A549 (cell line): Measurements from ENCODE around the gene PHLDA1.

Source experiments
- ESRRA ChIP-seq: fragments of 150-350 bp; IDR thresholded peaks from 2 replicates; pipeline ENCODE4 v1.6.1; 2014; ENCODE audit warnings: mild to moderate bottlenecking, low read length, borderline replicate concordance
- JUNB ChIP-seq: fragments of >200 bp; sonication (Bioruptor Twin); formaldehyde crosslinking; IDR thresholded peaks from 2 replicates; pipeline ENCODE4 v1.6.1; 2016
- POLR2A ChIP-seq: IDR thresholded peaks from 2 replicates; pipeline ENCODE4 v1.6.1; 2012; ENCODE audit warnings: mild to moderate bottlenecking, low read length
- TF ChIP-seq, protein P1 (sequence below): fragments of >200 bp; sonication (Bioruptor Twin); formaldehyde crosslinking; IDR thresholded peaks from 3 replicates; pipeline ENCODE4 v1.5.1; 2016

DNA sequence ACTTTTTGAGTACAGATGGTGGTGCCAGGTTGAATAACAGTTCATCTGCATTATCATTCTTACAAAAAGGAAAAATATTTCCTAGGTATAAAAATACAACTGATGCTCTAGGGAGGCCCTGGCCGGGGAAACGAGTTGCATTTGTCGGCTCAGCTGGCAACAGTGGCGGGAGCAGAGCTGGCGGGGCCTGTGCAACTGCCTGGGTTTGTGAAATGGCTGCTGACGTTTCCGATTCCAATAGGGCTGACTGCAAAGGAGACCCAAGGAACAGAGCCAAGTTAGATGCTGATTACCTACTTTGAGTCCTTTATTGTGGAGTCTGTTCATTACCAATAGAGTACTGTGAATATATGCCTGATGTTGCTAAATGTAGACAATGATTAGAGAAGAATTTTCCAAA is 25.8 kb upstream of the PHLDA1 start:
- TF ChIP-seq POLR2A (no peak), JUNB (no peak), ESRRA (no peak)
- TF ChIP-seq, protein P1, sequence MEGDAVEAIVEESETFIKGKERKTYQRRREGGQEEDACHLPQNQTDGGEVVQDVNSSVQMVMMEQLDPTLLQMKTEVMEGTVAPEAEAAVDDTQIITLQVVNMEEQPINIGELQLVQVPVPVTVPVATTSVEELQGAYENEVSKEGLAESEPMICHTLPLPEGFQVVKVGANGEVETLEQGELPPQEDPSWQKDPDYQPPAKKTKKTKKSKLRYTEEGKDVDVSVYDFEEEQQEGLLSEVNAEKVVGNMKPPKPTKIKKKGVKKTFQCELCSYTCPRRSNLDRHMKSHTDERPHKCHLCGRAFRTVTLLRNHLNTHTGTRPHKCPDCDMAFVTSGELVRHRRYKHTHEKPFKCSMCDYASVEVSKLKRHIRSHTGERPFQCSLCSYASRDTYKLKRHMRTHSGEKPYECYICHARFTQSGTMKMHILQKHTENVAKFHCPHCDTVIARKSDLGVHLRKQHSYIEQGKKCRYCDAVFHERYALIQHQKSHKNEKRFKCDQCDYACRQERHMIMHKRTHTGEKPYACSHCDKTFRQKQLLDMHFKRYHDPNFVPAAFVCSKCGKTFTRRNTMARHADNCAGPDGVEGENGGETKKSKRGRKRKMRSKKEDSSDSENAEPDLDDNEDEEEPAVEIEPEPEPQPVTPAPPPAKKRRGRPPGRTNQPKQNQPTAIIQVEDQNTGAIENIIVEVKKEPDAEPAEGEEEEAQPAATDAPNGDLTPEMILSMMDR: no peak
